WERI-Rb-1 (cell line): ENCODE data around the gene ART5.

Experiments used
- DNase-seq: peaks from one replicate; pipeline ENCODE4 v3.0.0-alpha.2; 2020
- H3K27ac ChIP-seq: fragments of 250-450 bp; sonication (Bioruptor Pico); 2 replicates; pipeline ENCODE4 v1.5.1; 2020; ENCODE audit warnings: mild to moderate bottlenecking, moderate library complexity
- H3K27me3 ChIP-seq: fragments of 250-450 bp; sonication (Bioruptor Pico); 2 replicates; pipeline ENCODE4 v1.5.1; 2021; ENCODE audit warnings: mild to moderate bottlenecking, low read depth, moderate library complexity; ENCODE audit not compliant: insufficient read depth, severe bottlenecking
- H3K36me3 ChIP-seq: fragments of 250-450 bp; sonication (Bioruptor Pico); 2 replicates; pipeline ENCODE4 v1.5.1; 2020; ENCODE audit warnings: mild to moderate bottlenecking, moderate library complexity
- H3K4me3 ChIP-seq: 2 replicates; pipeline ENCODE4 v1.5.1; 2011; ENCODE audit warnings: low read depth, mild to moderate bottlenecking, control low read depth, low read length
- H3K9me3 ChIP-seq: fragments of 250-450 bp; sonication (Bioruptor Pico); 2 replicates; pipeline ENCODE4 v1.5.1; 2021; ENCODE audit warnings: mild to moderate bottlenecking, moderate library complexity; ENCODE audit not compliant: severe bottlenecking
- CTCF ChIP-seq: IDR thresholded peaks from 2 replicates; pipeline ENCODE4 v1.5.1; 2011; ENCODE audit warnings: low read depth, mild to moderate bottlenecking, control low read depth, inconsistent platforms, low read length

The ART5 gene

GRCh38 chr11:3683039-3683438 is 41.2 kb upstream of the ART5 start:
- DNase-seq: no peak

GRCh38 chr11:3679077-3679476 is 37.3 kb upstream of the ART5 start:
- no peak overlapping the region for H3K27ac ChIP-seq
- H3K27me3 ChIP-seq: no peaks in the 10 kb centered on the region
- no peaks in the 10 kb centered on the region for H3K9me3 ChIP-seq
- no peak for DNase-seq
- no peak for TF ChIP-seq CTCF
- peaks cover 91% of the 10 kb centered on the region for H3K36me3 ChIP-seq
- no peak overlapping the region for H3K4me3 ChIP-seq

More at GRCh38 chr11:3683039-3683438, 41.2 kb upstream of the ART5 start:
- Histone ChIP-seq H3K9me3 (no peaks in the 10 kb centered on the region), H3K36me3 (peaks cover 96% of the 10 kb centered on the region), H3K4me3 (no peak overlapping the region), H3K27ac (no peak overlapping the region), H3K27me3 (no peaks in the 10 kb centered on the region)
- 0 out of 2 replicates have a peak, but pooled peaks have one; percentile 15 for TF ChIP-seq CTCF

GRCh38 chr11:3675971-3676370 is 34.2 kb upstream of the ART5 start:
- peaks cover 65% of the 10 kb centered on the region for H3K36me3 ChIP-seq
- no peak overlapping the region for H3K27ac ChIP-seq
- DNase-seq: no peak
- TF ChIP-seq CTCF: no peak
- no peaks in the 10 kb centered on the region for H3K27me3 ChIP-seq
- H3K4me3 ChIP-seq: no peak overlapping the region
- H3K9me3 ChIP-seq: no peaks in the 10 kb centered on the region

- no peak overlapping the region for H3K27ac ChIP-seq
- H3K4me3 ChIP-seq: no peak overlapping the region
- TF ChIP-seq CTCF: no peak
- no peaks in the 10 kb centered on the region for H3K9me3 ChIP-seq
- no peaks in the 10 kb centered on the region for H3K27me3 ChIP-seq
- DNase-seq: no peak
- H3K36me3 ChIP-seq: peaks cover 54% of the 10 kb centered on the region
Observed at GRCh38 chr11:3674189-3674588, 32.4 kb upstream of the ART5 start.

GRCh38 chr11:3671334-3672254 is 29.8 kb upstream of the ART5 start, which contains the start of gene CHRNA10:
Gene CHRNA10 (minus strand): TSS chr11:3671384. CDS start chr11:3671312, 72 bp downstream.
- peaks cover 44% of the 10 kb centered on the region for H3K36me3 ChIP-seq
- no peak within 1 kb of the TSS for H3K27ac ChIP-seq
- no peak for DNase-seq
- H3K9me3 ChIP-seq: no peaks in the 10 kb centered on the region
- H3K4me3 ChIP-seq: no peak within 1 kb of the TSS
- no peak for TF ChIP-seq CTCF
- no peaks in the 10 kb centered on the region for H3K27me3 ChIP-seq
